HEK293 (cell line): Measurements from ENCODE around the gene UNK.

Experiments used
- ATF2 ChIP-seq: fragments of 450-650 bp; formaldehyde crosslinking; IDR thresholded peaks from 2 replicates; pipeline ENCODE4 v1.5.1; 2016; ENCODE audit warnings: missing biosample characterization, missing genetic modification characterization, low read depth
- ELK4 ChIP-seq: IDR thresholded peaks from 2 replicates; pipeline ENCODE4 v1.6.1; 2011; ENCODE audit warnings: mild to moderate bottlenecking, low read depth, low read length, borderline replicate concordance
- HIC1 ChIP-seq: fragments of 450-650 bp; formaldehyde crosslinking; IDR thresholded peaks from 2 replicates; pipeline ENCODE4 v1.5.1; 2016; ENCODE audit warnings: missing biosample characterization, missing genetic modification characterization
- KLF10 ChIP-seq: fragments of 450-650 bp; IDR thresholded peaks from 2 replicates; pipeline ENCODE4 v1.5.1; 2018; ENCODE audit warnings: missing biosample characterization, mild to moderate bottlenecking, missing genetic modification characterization
- KLF9 ChIP-seq: fragments of 450-650 bp; formaldehyde crosslinking; IDR thresholded peaks from 2 replicates; pipeline ENCODE4 v1.5.1; 2016; ENCODE audit warnings: missing biosample characterization, missing genetic modification characterization, low read depth
- MEIS1 ChIP-seq: sonication (generic); formaldehyde crosslinking; IDR thresholded peaks from 2 replicates; pipeline ENCODE4 v1.8.1; 2022; ENCODE audit warnings: missing genetic modification reagents, mild to moderate bottlenecking, borderline replicate concordance
- MZF1 ChIP-seq: fragments of 450-650 bp; formaldehyde crosslinking; IDR thresholded peaks from 2 replicates; pipeline ENCODE4 v1.5.1; 2017; ENCODE audit warnings: missing biosample characterization, missing genetic modification characterization, borderline replicate concordance
- PRDM1 ChIP-seq: fragments of 450-650 bp; formaldehyde crosslinking; IDR thresholded peaks from 2 replicates; pipeline ENCODE4; 2016; ENCODE audit warnings: missing biosample characterization, missing genetic modification characterization
- SALL2 ChIP-seq: fragments of 450-650 bp; formaldehyde crosslinking; IDR thresholded peaks from 2 replicates; pipeline ENCODE4 v1.5.0; 2017; ENCODE audit warnings: missing biosample characterization, mild to moderate bottlenecking, missing genetic modification characterization, borderline replicate concordance
- ZBTB26 ChIP-seq: fragments of 450-650 bp; formaldehyde crosslinking; optimal IDR thresholded peaks from 2 replicates; pipeline ENCODE3; 2016; ENCODE audit warnings: missing biosample characterization, mild to moderate bottlenecking, missing genetic modification characterization
- ZNF138 ChIP-seq: fragments of 450-650 bp; formaldehyde crosslinking; IDR thresholded peaks from 2 replicates; pipeline ENCODE4 v1.5.1; 2016; ENCODE audit warnings: missing biosample characterization, missing genetic modification characterization, borderline replicate concordance
- ZNF155 ChIP-seq: fragments of 450-650 bp; formaldehyde crosslinking; IDR thresholded peaks from 2 replicates; pipeline ENCODE4 v1.5.1; 2016; ENCODE audit warnings: missing biosample characterization, missing genetic modification characterization
- ZNF18 ChIP-seq: fragments of 450-650 bp; formaldehyde crosslinking; IDR thresholded peaks from 2 replicates; pipeline ENCODE4 v1.5.1; 2016; ENCODE audit warnings: missing biosample characterization, missing genetic modification characterization
- ZNF214 ChIP-seq: fragments of 450-650 bp; formaldehyde crosslinking; IDR thresholded peaks from 2 replicates; pipeline ENCODE4 v1.5.1; 2017; ENCODE audit warnings: missing biosample characterization, mild to moderate bottlenecking, missing genetic modification characterization, borderline replicate concordance
- ZNF239 ChIP-seq: fragments of 450-650 bp; formaldehyde crosslinking; IDR thresholded peaks from 2 replicates; pipeline ENCODE4 v1.5.1; 2016; ENCODE audit warnings: missing biosample characterization, missing genetic modification characterization
- ZNF24 ChIP-seq: fragments of 450-650 bp; formaldehyde crosslinking; IDR thresholded peaks from 2 replicates; pipeline ENCODE4 v1.5.1; 2016; ENCODE audit warnings: missing biosample characterization, missing genetic modification characterization
- ZNF362 ChIP-seq: fragments of 450-650 bp; formaldehyde crosslinking; IDR thresholded peaks from 2 replicates; pipeline ENCODE4 v1.5.1; 2016; ENCODE audit warnings: missing biosample characterization, missing genetic modification characterization
- ZNF510 ChIP-seq: fragments of 450-650 bp; formaldehyde crosslinking; IDR thresholded peaks from 2 replicates; pipeline ENCODE4 v1.5.1; 2018; ENCODE audit warnings: mild to moderate bottlenecking, missing genetic modification characterization, missing biosample characterization; ENCODE audit not compliant: insufficient replicate concordance
- ZNF513 ChIP-seq: fragments of 450-650 bp; IDR thresholded peaks from 2 replicates; pipeline ENCODE4 v1.5.1; 2018; ENCODE audit warnings: missing biosample characterization, missing genetic modification characterization
- ZNF544 ChIP-seq: fragments of 450-650 bp; formaldehyde crosslinking; IDR thresholded peaks from 2 replicates; pipeline ENCODE4 v1.5.0; 2017; ENCODE audit warnings: missing biosample characterization, missing genetic modification characterization
- ZNF571 ChIP-seq: fragments of 450-650 bp; formaldehyde crosslinking; IDR thresholded peaks from 2 replicates; pipeline ENCODE4 v1.5.0; 2017; ENCODE audit warnings: missing biosample characterization, missing genetic modification characterization
- ZNF600 ChIP-seq: fragments of 450-650 bp; formaldehyde crosslinking; IDR thresholded peaks from 2 replicates; pipeline ENCODE4 v1.5.1; 2016; ENCODE audit warnings: missing biosample characterization, missing genetic modification characterization
- ZNF610 ChIP-seq: fragments of 450-650 bp; formaldehyde crosslinking; IDR thresholded peaks from 2 replicates; pipeline ENCODE4 v1.5.1; 2016; ENCODE audit warnings: missing biosample characterization, missing genetic modification characterization, borderline replicate concordance
- ZNF621 ChIP-seq: fragments of 450-650 bp; formaldehyde crosslinking; IDR thresholded peaks from 2 replicates; pipeline ENCODE4 v1.5.1; 2017; ENCODE audit warnings: missing biosample characterization, missing genetic modification characterization
- ZNF623 ChIP-seq: fragments of 450-650 bp; formaldehyde crosslinking; IDR thresholded peaks from 2 replicates; pipeline ENCODE4 v1.5.1; 2016; ENCODE audit warnings: missing biosample characterization, missing genetic modification characterization
- ZNF660 ChIP-seq: fragments of 450-650 bp; IDR thresholded peaks from 2 replicates; pipeline ENCODE4 v1.5.1; 2018; ENCODE audit warnings: missing biosample characterization, mild to moderate bottlenecking, missing genetic modification characterization
- ZNF670 ChIP-seq: fragments of 450-650 bp; formaldehyde crosslinking; IDR thresholded peaks from 2 replicates; pipeline ENCODE4 v1.5.1; 2016; ENCODE audit warnings: missing biosample characterization, missing genetic modification characterization, low read depth
- ZNF776 ChIP-seq: fragments of 450-650 bp; formaldehyde crosslinking; IDR thresholded peaks from 2 replicates; pipeline ENCODE4 v1.5.0; 2017; ENCODE audit warnings: missing biosample characterization, missing genetic modification characterization, borderline replicate concordance
- ZNF837 ChIP-seq: fragments of 450-650 bp; formaldehyde crosslinking; IDR thresholded peaks from 2 replicates; pipeline ENCODE4 v1.5.1; 2016; ENCODE audit warnings: missing biosample characterization, missing genetic modification characterization
- ZSCAN30 ChIP-seq: fragments of 450-650 bp; IDR thresholded peaks from 2 replicates; pipeline ENCODE4 v1.5.1; 2018; ENCODE audit warnings: missing biosample characterization, mild to moderate bottlenecking, missing genetic modification characterization, moderate library complexity

Gene UNK

GRCh38 chr17:75779250-75779986, 5.2 kb upstream of the UNK start (continued):
- TF ChIP-seq ZNF362 (tag by site-specific recombination) (no peak), ZNF660 (peak; percentile 96), ZNF510 (tag by site-specific recombination) (no peak), ZNF600 (tag by site-specific recombination) (peak; percentile 88), ZNF155 (no peak), ZNF18 (no peak), ZNF610 (tag by site-specific recombination) (peak; percentile 96), ZNF670 (tag by site-specific recombination) (no peak), ZNF24 (tag by site-specific recombination) (0 out of 2 replicates have a peak, but pooled peaks have one; percentile 46), ZNF138 (no peak), ELK4 (no peak), MEIS1 (CRISPR knock-in tag) (no peak), ZNF214 (tag by site-specific recombination) (no peak), ZNF623 (tag by site-specific recombination) (no peak; the same call in 1 of the 2 replicates), ZNF513 (tag by site-specific recombination) (peak; percentile 44), ZNF544 (tag by site-specific recombination) (no peak), KLF9 (no peak), ZNF621 (no peak), KLF10 (tag by site-specific recombination) (peak; percentile 70; the same call in 1 of the 2 replicates), ZSCAN30 (peak; percentile 97), ZNF571 (tag by site-specific recombination) (no peak), ZNF837 (tag by site-specific recombination) (no peak), HIC1 (tag by site-specific recombination) (no peak), ZBTB26 (tag by site-specific recombination) (peak; percentile 52), ZNF239 (tag by site-specific recombination) (peak; percentile 78; the same call in 1 of the 2 replicates), ZNF776 (tag by site-specific recombination) (no peak), PRDM1 (tag by site-specific recombination) (no peak), SALL2 (no peak), MZF1 (no peak), ATF2 (tag by site-specific recombination) (no peak)
